Hepatocyte (in vitro differentiated cells): ENCODE measurements around the gene CD34.

Source experiments
- EZH2 ChIP-seq: fragments of 200-600 bp; sonication (generic); IDR thresholded peaks from 2 replicates; pipeline ENCODE4 v1.6.1; 2016; ENCODE audit warnings: antibody characterized with exemption, mild to moderate bottlenecking, borderline replicate concordance
- TF ChIP-seq, protein P1 (sequence below): fragments of 200-600 bp; sonication (generic); IDR thresholded peaks from 2 replicates; pipeline ENCODE4 v1.5.1; 2016; ENCODE audit warnings: antibody characterized with exemption, mild to moderate bottlenecking; ENCODE audit not compliant: poor library complexity

DNA sequence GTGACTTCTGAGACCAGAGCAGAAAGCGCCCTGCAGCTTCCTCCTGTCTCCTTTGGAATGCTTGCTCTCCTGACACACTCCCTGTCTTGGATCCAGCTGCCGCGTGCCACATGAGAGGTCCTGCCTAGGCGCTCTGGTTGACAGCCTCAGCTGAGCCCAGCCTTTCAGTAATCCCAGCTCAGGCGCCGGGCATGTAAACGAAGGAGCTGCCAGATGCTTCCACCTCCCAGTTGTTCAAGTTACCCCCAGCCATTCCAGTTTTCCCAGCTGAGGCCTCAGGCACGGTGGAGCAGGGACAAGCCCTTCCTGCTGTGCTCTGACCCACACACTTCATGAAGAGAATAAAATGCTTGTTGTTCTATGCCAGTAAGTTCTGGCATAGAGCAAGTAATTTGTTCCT, 14.3 kb upstream of the CD34 start:
- TF ChIP-seq EZH2, result no peak
- TF ChIP-seq, protein P1, sequence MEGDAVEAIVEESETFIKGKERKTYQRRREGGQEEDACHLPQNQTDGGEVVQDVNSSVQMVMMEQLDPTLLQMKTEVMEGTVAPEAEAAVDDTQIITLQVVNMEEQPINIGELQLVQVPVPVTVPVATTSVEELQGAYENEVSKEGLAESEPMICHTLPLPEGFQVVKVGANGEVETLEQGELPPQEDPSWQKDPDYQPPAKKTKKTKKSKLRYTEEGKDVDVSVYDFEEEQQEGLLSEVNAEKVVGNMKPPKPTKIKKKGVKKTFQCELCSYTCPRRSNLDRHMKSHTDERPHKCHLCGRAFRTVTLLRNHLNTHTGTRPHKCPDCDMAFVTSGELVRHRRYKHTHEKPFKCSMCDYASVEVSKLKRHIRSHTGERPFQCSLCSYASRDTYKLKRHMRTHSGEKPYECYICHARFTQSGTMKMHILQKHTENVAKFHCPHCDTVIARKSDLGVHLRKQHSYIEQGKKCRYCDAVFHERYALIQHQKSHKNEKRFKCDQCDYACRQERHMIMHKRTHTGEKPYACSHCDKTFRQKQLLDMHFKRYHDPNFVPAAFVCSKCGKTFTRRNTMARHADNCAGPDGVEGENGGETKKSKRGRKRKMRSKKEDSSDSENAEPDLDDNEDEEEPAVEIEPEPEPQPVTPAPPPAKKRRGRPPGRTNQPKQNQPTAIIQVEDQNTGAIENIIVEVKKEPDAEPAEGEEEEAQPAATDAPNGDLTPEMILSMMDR, result no peak
